ENCODE results near the gene UHRF2.
"Not testable (repeated sequence)": the region's sequence is repeated elsewhere in the genome, so short reads cannot be mapped to it uniquely, and the experiment has no call there.

The UHRF2 gene

GRCh38 chr9:6412487-6413364, at the start of gene UHRF2:
Gene UHRF2 (plus strand): TSS chr9:6413199. CDS start chr9:6413491, 292 bp downstream.
- no peaks in the 10 kb centered on the region for H3K9me3 Mint-ChIP-seq (ENCODE audit: low read depth)
- H3K36me3 Mint-ChIP-seq, result peaks cover 2% of the 10 kb centered on the region
- peaks cover 35% of the 10 kb centered on the region for H3K4me1 Mint-ChIP-seq (ENCODE audit: low read depth)
- H3K27ac Mint-ChIP-seq, result peak within 1 kb of the TSS; percentile 95
- H3K27me3 Mint-ChIP-seq, result no peaks in the 10 kb centered on the region
- peak within 1 kb of the TSS; percentile 89 for H3K4me3 Mint-ChIP-seq

- no peaks in the 10 kb centered on the region for H3K27me3 Mint-ChIP-seq
- no peak overlapping the region for H3K27ac Mint-ChIP-seq
- no peak overlapping the region for H3K4me3 Mint-ChIP-seq
- no peaks in the 10 kb centered on the region for H3K4me1 Mint-ChIP-seq (ENCODE audit: low read depth)
- peaks cover 4% of the 10 kb centered on the region for H3K9me3 Mint-ChIP-seq (ENCODE audit: low read depth)
- H3K36me3 Mint-ChIP-seq, result peaks cover 4% of the 10 kb centered on the region
Measured at GRCh38 chr9:6367128-6367890, 45.7 kb upstream of the UHRF2 start.

- Mint-ChIP-seq H3K36me3 (peaks cover 4% of the 10 kb centered on the region), H3K4me3 (no peak overlapping the region), H3K27ac (no peak overlapping the region), H3K9me3 (ENCODE audit: low read depth) (peaks cover 4% of the 10 kb centered on the region), H3K4me1 (ENCODE audit: low read depth) (no peaks in the 10 kb centered on the region), H3K27me3 (no peaks in the 10 kb centered on the region)
Measured at GRCh38 chr9:6368831-6369230, 44.2 kb upstream of the UHRF2 start.

GRCh38 chr9:6381477-6382012, 31.5 kb upstream of the UHRF2 start:
- H3K4me3 Mint-ChIP-seq; H3K9me3 Mint-ChIP-seq (ENCODE audit: low read depth); H3K36me3 Mint-ChIP-seq; H3K27ac Mint-ChIP-seq; H3K4me1 Mint-ChIP-seq (ENCODE audit: low read depth); H3K27me3 Mint-ChIP-seq: not testable (repeated sequence)

GRCh38 chr9:6382681-6383080, 30.3 kb upstream of the UHRF2 start:
- H3K4me1 Mint-ChIP-seq (ENCODE audit: low read depth), result no peaks in the 10 kb centered on the region
- no peak overlapping the region for H3K27ac Mint-ChIP-seq
- peaks cover 8% of the 10 kb centered on the region for H3K9me3 Mint-ChIP-seq (ENCODE audit: low read depth)
- peaks cover 2% of the 10 kb centered on the region for H3K36me3 Mint-ChIP-seq
- H3K4me3 Mint-ChIP-seq, result no peak overlapping the region
- no peaks in the 10 kb centered on the region for H3K27me3 Mint-ChIP-seq

GRCh38 chr9:6383551-6384225, 29.3 kb upstream of the UHRF2 start:
- no peak overlapping the region for H3K4me3 Mint-ChIP-seq
- no peak overlapping the region for H3K27ac Mint-ChIP-seq
- H3K27me3 Mint-ChIP-seq, result no peaks in the 10 kb centered on the region
- H3K9me3 Mint-ChIP-seq (ENCODE audit: low read depth), result peaks cover 8% of the 10 kb centered on the region
- no peaks in the 10 kb centered on the region for H3K4me1 Mint-ChIP-seq (ENCODE audit: low read depth)
- H3K36me3 Mint-ChIP-seq, result peaks cover 2% of the 10 kb centered on the region

- Mint-ChIP-seq H3K9me3 (ENCODE audit: low read depth) (peaks cover 8% of the 10 kb centered on the region), H3K27ac (no peak overlapping the region), H3K36me3 (peaks cover 2% of the 10 kb centered on the region), H3K4me3 (no peak overlapping the region), H3K27me3 (no peaks in the 10 kb centered on the region), H3K4me1 (ENCODE audit: low read depth) (no peaks in the 10 kb centered on the region)
Measured at GRCh38 chr9:6384732-6385131, 28.3 kb upstream of the UHRF2 start.

- no peak overlapping the region for H3K4me3 Mint-ChIP-seq
- H3K36me3 Mint-ChIP-seq, result peaks cover 2% of the 10 kb centered on the region
- no peaks in the 10 kb centered on the region for H3K9me3 Mint-ChIP-seq (ENCODE audit: low read depth)
- H3K27me3 Mint-ChIP-seq, result no peaks in the 10 kb centered on the region
- no peaks in the 10 kb centered on the region for H3K4me1 Mint-ChIP-seq (ENCODE audit: low read depth)
- H3K27ac Mint-ChIP-seq, result no peak overlapping the region
Measured at GRCh38 chr9:6399071-6399470, 13.9 kb upstream of the UHRF2 start.

GRCh38 chr9:6405371-6405770, 7.6 kb upstream of the UHRF2 start:
- Mint-ChIP-seq H3K9me3 (ENCODE audit: low read depth) (no peaks in the 10 kb centered on the region), H3K36me3 (no peaks in the 10 kb centered on the region), H3K4me1 (ENCODE audit: low read depth) (no peaks in the 10 kb centered on the region), H3K27me3 (no peaks in the 10 kb centered on the region), H3K4me3 (no peak overlapping the region), H3K27ac (no peak overlapping the region)

- H3K27ac Mint-ChIP-seq, result no peak overlapping the region
- no peaks in the 10 kb centered on the region for H3K36me3 Mint-ChIP-seq
- no peak overlapping the region for H3K4me3 Mint-ChIP-seq
- peaks cover 7% of the 10 kb centered on the region for H3K4me1 Mint-ChIP-seq (ENCODE audit: low read depth)
- H3K9me3 Mint-ChIP-seq (ENCODE audit: low read depth), result no peaks in the 10 kb centered on the region
- no peaks in the 10 kb centered on the region for H3K27me3 Mint-ChIP-seq
Measured at GRCh38 chr9:6407778-6408177, 5.2 kb upstream of the UHRF2 start.

- Mint-ChIP-seq H3K4me3 (no peak overlapping the region), H3K27ac (no peak overlapping the region), H3K4me1 (ENCODE audit: low read depth) (peaks cover 7% of the 10 kb centered on the region), H3K27me3 (no peaks in the 10 kb centered on the region), H3K36me3 (no peaks in the 10 kb centered on the region), H3K9me3 (ENCODE audit: low read depth) (no peaks in the 10 kb centered on the region)
Measured at GRCh38 chr9:6408320-6408719, 4.7 kb upstream of the UHRF2 start.

- Mint-ChIP-seq H3K27ac (no peak overlapping the region), H3K27me3 (no peaks in the 10 kb centered on the region), H3K36me3 (no peaks in the 10 kb centered on the region), H3K9me3 (ENCODE audit: low read depth) (no peaks in the 10 kb centered on the region), H3K4me1 (ENCODE audit: low read depth) (peaks cover 11% of the 10 kb centered on the region), H3K4me3 (no peak overlapping the region)
Measured at GRCh38 chr9:6409811-6410210, 3.2 kb upstream of the UHRF2 start.

GRCh38 chr9:6410633-6411032, 2.4 kb upstream of the UHRF2 start:
- H3K4me3 Mint-ChIP-seq, result no peak overlapping the region
- peaks cover 19% of the 10 kb centered on the region for H3K4me1 Mint-ChIP-seq (ENCODE audit: low read depth)
- no peaks in the 10 kb centered on the region for H3K36me3 Mint-ChIP-seq
- no peak overlapping the region for H3K27ac Mint-ChIP-seq
- no peaks in the 10 kb centered on the region for H3K9me3 Mint-ChIP-seq (ENCODE audit: low read depth)
- H3K27me3 Mint-ChIP-seq, result no peaks in the 10 kb centered on the region

GRCh38 chr9:6413365-6414246, 607 bp downstream of the UHRF2 start:
- Mint-ChIP-seq H3K4me3 (peak overlapping the region; percentile 89), H3K9me3 (ENCODE audit: low read depth) (no peaks in the 10 kb centered on the region), H3K27me3 (no peaks in the 10 kb centered on the region), H3K27ac (peak overlapping the region; percentile 65), H3K36me3 (peaks cover 2% of the 10 kb centered on the region), H3K4me1 (ENCODE audit: low read depth) (peaks cover 44% of the 10 kb centered on the region)

Data from activated naive CD8-positive, alpha-beta T cell (primary cell).